Mucosa of descending colon (tissue), 3 donors: Measurements from ENCODE around the gene TAF4. TPM values are rescaled to one million over a fixed set of nuclear protein-coding genes. Genes with fewer than 3 reads are reported as not detected.
A peak's percentile ranks its signal among the peaks of the same experiment; 100 is the strongest.

Source experiments
- ATAC-seq: fragments of 200-7000 bp; cut with Tn5 transposase; one replicate; pipeline ENCODE4 v1.9.1; 2020; ENCODE audit warnings: mild to moderate bottlenecking, moderate library complexity
- DNase-seq, 3 donors: peaks; one replicate each; pipeline ENCODE4 v3.0.0-alpha.2; 2020
- H3K36me3 ChIP-seq: fragments of 200-600 bp; one replicate; pipeline ENCODE4 v1.8.0; 2021; ENCODE audit warnings: low read depth, mild to moderate bottlenecking
- H3K4me1 ChIP-seq: fragments of 200-600 bp; one replicate; pipeline ENCODE4 v1.8.0; 2021; ENCODE audit warnings: low read depth, mild to moderate bottlenecking
- H3K4me3 ChIP-seq: fragments of 200-600 bp; one replicate; pipeline ENCODE4 v1.8.0; 2021; ENCODE audit warnings: mild to moderate bottlenecking
- H3K9me3 ChIP-seq: fragments of 200-600 bp; one replicate; pipeline ENCODE4 v1.8.0; 2021; ENCODE audit warnings: mild to moderate bottlenecking
- intact Hi-C, 2 donors: fragments of 100-400 bp; cut with DNase I in 1 of 2; cut with micrococcal nuclease in 1 of 2; formaldehyde crosslinking; loops; one replicate each; pipeline versions ENCODE4 v1.11.0 to v1.11.1; 2022; cut with DNase I, micrococcal nuclease
- total RNA-seq, 3 donors: library from RNA; stranded (reverse); fragmentation: NEBNext Ultra II Directional in 2 of 3; extraction: Animal tissue kit (Norgen Biotek cat#: 25700) in 2 of 3; gene quantifications; one replicate each; pipeline versions ENCODE4 v1.2.1 to v1.2.4, GENCODE V29; 2021 to 2023
- TF ChIP-seq, protein P1 (sequence below): fragments of 200-600 bp; IDR thresholded peaks from one replicate; pipeline ENCODE4 v1.8.0; 2022; ENCODE audit warnings: antibody characterized with exemption, mild to moderate bottlenecking
- donor health status: DM: no; HTN: no; CAD: no; lungs with moderate emphysema.
- donor health status: DM: no; HTN: no; CAD: no.
- donor health status: DM: no; HTN: yes; CAD: no.

TAF4 gene
- total RNA-seq, 3 donors from 2014 or later = 23.8 to 28.3 (median 27.5) TPM

DNA sequence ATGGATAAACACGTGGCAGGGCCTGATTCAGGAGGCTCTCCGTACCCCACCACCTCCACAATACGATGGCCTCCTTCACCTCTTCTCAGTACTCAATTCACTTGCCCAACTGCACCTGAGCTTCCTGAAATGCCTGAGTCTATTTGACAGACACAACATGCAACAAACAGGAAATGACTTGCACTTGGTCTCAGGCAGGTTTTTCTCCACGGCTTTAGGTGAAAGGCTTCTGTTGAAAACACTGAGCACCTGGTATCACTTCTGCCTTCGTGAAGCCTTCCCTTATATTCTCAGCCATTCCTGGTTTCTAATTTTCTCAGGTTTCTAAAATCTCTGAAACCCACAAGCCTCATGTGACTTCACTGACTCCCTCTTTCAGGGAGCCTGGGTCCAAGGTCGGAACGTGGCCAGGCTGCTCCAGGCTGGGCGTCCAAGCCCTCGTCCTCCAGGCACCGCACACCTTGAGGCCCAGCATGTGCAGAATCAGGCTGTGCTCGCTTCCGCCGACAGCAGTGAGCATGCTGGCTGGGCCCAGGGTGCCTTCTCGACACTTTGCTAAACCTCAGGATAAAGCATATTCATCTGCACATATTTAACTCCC is 34.7 kb downstream of the TAF4 start:
- peak; percentile 53 for ATAC-seq
- no peaks in the 10 kb centered on the region for H3K9me3 ChIP-seq
- peaks cover 7% of the 10 kb centered on the region for H3K4me1 ChIP-seq
- no peak overlapping the region for H3K4me3 ChIP-seq
- no peaks in the 10 kb centered on the region for H3K36me3 ChIP-seq
- TF ChIP-seq, protein P1, sequence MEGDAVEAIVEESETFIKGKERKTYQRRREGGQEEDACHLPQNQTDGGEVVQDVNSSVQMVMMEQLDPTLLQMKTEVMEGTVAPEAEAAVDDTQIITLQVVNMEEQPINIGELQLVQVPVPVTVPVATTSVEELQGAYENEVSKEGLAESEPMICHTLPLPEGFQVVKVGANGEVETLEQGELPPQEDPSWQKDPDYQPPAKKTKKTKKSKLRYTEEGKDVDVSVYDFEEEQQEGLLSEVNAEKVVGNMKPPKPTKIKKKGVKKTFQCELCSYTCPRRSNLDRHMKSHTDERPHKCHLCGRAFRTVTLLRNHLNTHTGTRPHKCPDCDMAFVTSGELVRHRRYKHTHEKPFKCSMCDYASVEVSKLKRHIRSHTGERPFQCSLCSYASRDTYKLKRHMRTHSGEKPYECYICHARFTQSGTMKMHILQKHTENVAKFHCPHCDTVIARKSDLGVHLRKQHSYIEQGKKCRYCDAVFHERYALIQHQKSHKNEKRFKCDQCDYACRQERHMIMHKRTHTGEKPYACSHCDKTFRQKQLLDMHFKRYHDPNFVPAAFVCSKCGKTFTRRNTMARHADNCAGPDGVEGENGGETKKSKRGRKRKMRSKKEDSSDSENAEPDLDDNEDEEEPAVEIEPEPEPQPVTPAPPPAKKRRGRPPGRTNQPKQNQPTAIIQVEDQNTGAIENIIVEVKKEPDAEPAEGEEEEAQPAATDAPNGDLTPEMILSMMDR = no peak
- DNase-seq = no peak
- intact Hi-C loops = no loop called here

- Histone ChIP-seq H3K4me3 (no peak overlapping the region), H3K36me3 (no peaks in the 10 kb centered on the region), H3K4me1 (peaks cover 7% of the 10 kb centered on the region), H3K9me3 (no peaks in the 10 kb centered on the region)
- no peak for ATAC-seq
- intact Hi-C loops = no loop called here
- DNase-seq = no peak
- TF ChIP-seq, protein P1 = no peak
These were observed 35.3 kb downstream of the TAF4 start for GRCh38 chr20:62030357-62030756.

DNA sequence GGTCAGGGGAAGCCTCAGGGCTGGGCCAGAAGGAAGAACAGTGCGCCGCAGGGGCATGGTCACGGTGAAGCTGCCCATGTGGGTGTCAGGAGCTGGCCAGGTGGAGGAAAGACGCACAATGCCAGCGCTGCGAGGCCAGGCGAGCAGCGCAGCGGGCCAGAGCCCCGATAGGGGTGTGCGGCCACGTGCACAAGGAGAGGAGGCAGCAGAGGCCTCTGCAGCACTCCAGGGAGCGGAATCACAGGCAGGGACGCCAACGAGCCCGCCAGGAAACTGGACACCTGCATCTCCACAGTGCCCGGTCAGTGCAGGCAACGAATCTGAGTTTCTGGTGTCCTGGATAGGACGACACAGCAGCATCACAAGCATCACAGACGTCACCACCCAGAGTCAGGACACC is 35.7 kb downstream of the TAF4 start:
- H3K4me1 ChIP-seq = peaks cover 7% of the 10 kb centered on the region
- DNase-seq = no peak

DNA sequence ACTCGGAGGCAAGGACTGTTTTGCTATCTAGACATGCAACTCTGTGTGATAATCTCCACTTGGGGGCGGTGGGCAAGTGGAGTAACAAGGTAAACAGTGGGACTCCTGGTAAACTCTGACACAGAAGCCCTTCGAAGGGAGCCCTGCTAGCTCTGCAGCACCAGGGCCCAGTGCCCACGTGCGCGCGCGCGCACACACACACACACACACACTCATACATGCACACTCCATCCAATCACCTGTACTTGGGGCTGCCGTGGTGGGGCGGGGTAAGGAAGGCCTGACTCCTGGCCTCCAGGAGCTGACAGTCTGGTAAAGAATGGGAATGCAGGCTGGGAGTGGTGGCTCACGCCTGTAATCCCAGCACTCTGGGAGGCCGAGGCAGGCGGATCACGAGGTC is 36.4 kb downstream of the TAF4 start:
- H3K36me3 ChIP-seq = no peaks in the 10 kb centered on the region
- peaks cover 7% of the 10 kb centered on the region for H3K4me1 ChIP-seq
- DNase-seq (no peak), ATAC-seq (no peak)
- intact Hi-C loops = loop anchor here in 1 of 2 donors (10.0 kb wide), 1 partner anchor 96 kb away; the partner anchor contains the start of gene LSM14B
- no peak overlapping the region for H3K4me3 ChIP-seq
- no peaks in the 10 kb centered on the region for H3K9me3 ChIP-seq
- TF ChIP-seq, protein P1 = no peak

More for the DNA sequence above, 35.7 kb downstream of the TAF4 start:
- no peak overlapping the region for H3K4me3 ChIP-seq
- no peak for ATAC-seq
- H3K9me3 ChIP-seq = no peaks in the 10 kb centered on the region
- TF ChIP-seq, protein P1 = no peak
- H3K36me3 ChIP-seq = no peaks in the 10 kb centered on the region
- intact Hi-C loops = loop anchor here in 1 of 2 donors (10.0 kb wide), 1 partner anchor 95 kb away; the partner anchor contains the start of gene LSM14B

DNA sequence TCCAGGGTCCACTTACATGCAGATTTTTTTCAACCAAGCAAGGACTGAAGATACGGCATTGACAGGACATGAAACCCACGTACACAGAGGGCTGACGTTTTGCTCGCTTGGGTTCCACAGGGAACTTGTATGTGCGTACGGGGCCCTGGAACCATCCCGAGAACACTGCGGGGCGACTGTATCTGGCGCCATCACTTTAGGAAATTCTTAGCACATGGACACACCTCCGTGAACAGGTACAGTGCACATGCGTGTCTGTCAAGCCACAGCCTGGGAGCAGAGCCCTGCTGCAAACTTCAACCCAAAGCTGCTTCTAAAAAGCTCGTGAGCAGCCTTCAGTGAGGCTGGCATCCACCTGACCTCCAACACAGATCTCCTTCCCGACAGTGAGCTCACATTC is 37.3 kb downstream of the TAF4 start:
- Histone ChIP-seq H3K4me1 (peaks cover 7% of the 10 kb centered on the region), H3K36me3 (no peaks in the 10 kb centered on the region), H3K4me3 (no peak overlapping the region), H3K9me3 (no peaks in the 10 kb centered on the region)
- ATAC-seq = no peak
- DNase-seq = no peak
- intact Hi-C loops = loop anchor here in 1 of 2 donors (10.0 kb wide), 1 partner anchor 96 kb away; the partner anchor contains the start of gene LSM14B
- TF ChIP-seq, protein P1 = no peak
